Endothelial cell of umbilical vein (primary cell): ENCODE measurements around the gene RAD52. TPM values are rescaled to one million over a fixed set of nuclear protein-coding genes. Genes with fewer than 3 reads are reported as not detected.
A peak's percentile ranks its signal among the peaks of the same experiment; 100 is the strongest.

Experiments
- BruUV-seq: library from RNA; stranded (reverse); fragments of 400-500 nt; replicated peaks from 2 replicates; lab custom pipeline; 2021; lab: Mats Ljungman, UMichigan
- CTCF ChIA-PET: fragments of 300-600, 350-600 bp; sonication (Branson Sonifier 250); formaldehyde crosslinking; loops from one replicate; lab custom pipeline; 2021; ENCODE audit warnings: antibody characterized with exemption, inconsistent platforms; lab: Charles Lee
- POLR2A ChIA-PET: fragments of 300-600, 350-600 bp; sonication (Branson Sonifier 250); formaldehyde crosslinking; loops from one replicate; lab custom pipeline; 2021; ENCODE audit warnings: antibody characterized with exemption, inconsistent platforms; lab: Charles Lee
- DNase-seq: peaks from one replicate; pipeline ENCODE4 v3.0.0-alpha.2; 2011; ENCODE audit warnings: low read depth, low spot score
- FAIRE-seq: peaks from 2 replicates; lab custom pipeline; 2011; peaks lifted over from hg19 to GRCh38; lab: Jason Lieb, UNC
- H2AFZ ChIP-seq: 2 replicates; pipeline ENCODE4 v1.6.0; 2012; ENCODE audit warnings: low read depth, low read length, control low read depth, inconsistent platforms
- H3K27ac ChIP-seq: 2 replicates; pipeline ENCODE4 v1.5.1; 2011; ENCODE audit warnings: low read depth, mild to moderate bottlenecking, control low read depth, low read length, moderate library complexity; ENCODE audit not compliant: insufficient read depth
- H3K27me3 ChIP-seq, 2 experiments: 2 replicates each; pipeline versions ENCODE4 v1.6.0 to v1.6.1; 2011; ENCODE audit warnings: low read length in 2 of 2, mixed read lengths in 1 of 2; ENCODE audit not compliant: control insufficient read depth in 2 of 2, insufficient read depth in 2 of 2
- H3K36me3 ChIP-seq, 2 experiments: 2 replicates in 1 of 2; 3 replicates in 1 of 2; pipeline ENCODE4 v1.5.1; 2011; ENCODE audit warnings: low read length in 2 of 2, mild to moderate bottlenecking in 1 of 2, moderate library complexity in 1 of 2; ENCODE audit not compliant: control insufficient read depth in 2 of 2, insufficient read depth in 2 of 2; ENCODE audit errors: extremely low read depth in 1 of 2
- H3K4me1 ChIP-seq: 3 replicates; pipeline ENCODE4 v1.5.1; 2011; ENCODE audit warnings: mild to moderate bottlenecking, low read length; ENCODE audit not compliant: control insufficient read depth, insufficient read depth; ENCODE audit errors: extremely low read depth
- H3K4me2 ChIP-seq: 2 replicates; pipeline ENCODE4 v1.6.1; 2011; ENCODE audit warnings: low read length, control low read depth, mixed read lengths; ENCODE audit not compliant: insufficient read depth
- H3K4me3 ChIP-seq, 3 experiments: fragments of 200-600 bp in 1 of 3; sonication (generic), shearing (Covaris generic) in 1 of 3; replicated peaks in 1 of 3; 2 replicates each; pipeline ENCODE4 v1.5.1; 2011 to 2016; ENCODE audit warnings: control low read depth in 3 of 3, low read length in 3 of 3, mild to moderate bottlenecking in 2 of 3, inconsistent platforms in 1 of 3, low read depth in 1 of 3, moderate library complexity in 1 of 3; ENCODE audit not compliant: insufficient read depth in 1 of 3
- H3K79me2 ChIP-seq: 2 replicates; pipeline ENCODE4 v1.6.0; 2012; ENCODE audit warnings: low read length, inconsistent platforms; ENCODE audit not compliant: control insufficient read depth, insufficient read depth
- H3K9ac ChIP-seq: replicated peaks from 2 replicates; pipeline ENCODE3; 2011; ENCODE audit warnings: low read length, control low read depth; ENCODE audit not compliant: insufficient read depth; ENCODE audit errors: extremely low read depth
- H3K9me1 ChIP-seq: replicated peaks from 3 replicates; pipeline ENCODE4 v1.6.0; 2011; ENCODE audit warnings: mild to moderate bottlenecking, low read length; ENCODE audit not compliant: control insufficient read depth, insufficient read depth; ENCODE audit errors: extremely low read depth
- H3K9me3 ChIP-seq: replicated peaks from 2 replicates; pipeline ENCODE4 v1.5.1; 2012; ENCODE audit warnings: low read length, inconsistent platforms; ENCODE audit not compliant: control insufficient read depth, insufficient read depth
- H4K20me1 ChIP-seq: replicated peaks from 2 replicates; pipeline ENCODE3; 2011; ENCODE audit warnings: mild to moderate bottlenecking, low read length; ENCODE audit not compliant: control insufficient read depth, insufficient read depth; ENCODE audit errors: extremely low read depth
- EZH2 ChIP-seq: IDR thresholded peaks from 2 replicates; pipeline ENCODE4 v1.6.1; 2012; ENCODE audit warnings: borderline replicate concordance, low read depth, mild to moderate bottlenecking, moderate library complexity, low read length, inconsistent platforms; ENCODE audit not compliant: severe bottlenecking
- FOS ChIP-seq: IDR thresholded peaks from 2 replicates; pipeline ENCODE4 v1.6.1; 2011; ENCODE audit warnings: mild to moderate bottlenecking, low read length, moderate library complexity, borderline replicate concordance; ENCODE audit not compliant: insufficient read depth
- GATA2 ChIP-seq: IDR thresholded peaks from 2 replicates; pipeline ENCODE4 v1.7.0; 2011; ENCODE audit warnings: low read depth, mild to moderate bottlenecking, moderate library complexity, mixed read lengths, low read length; ENCODE audit not compliant: insufficient read length, insufficient read depth
- JUN ChIP-seq: IDR thresholded peaks from 2 replicates; pipeline ENCODE4 v1.6.1; 2011; ENCODE audit warnings: borderline replicate concordance, low read depth; ENCODE audit not compliant: insufficient read length, insufficient read depth
- MYC ChIP-seq: IDR thresholded peaks from one replicate; pipeline ENCODE4 v1.6.1; 2011; ENCODE audit warnings: mild to moderate bottlenecking, low read depth, low read length
- POLR2A ChIP-seq: IDR thresholded peaks from 2 replicates; pipeline ENCODE4 v1.6.1; 2012; ENCODE audit warnings: low read depth, mild to moderate bottlenecking, control low read depth, low read length
- POLR2AphosphoS5 ChIP-seq: IDR thresholded peaks from 2 replicates; pipeline ENCODE4 v1.6.1; 2012; ENCODE audit warnings: low read depth, mild to moderate bottlenecking, control low read depth, low read length, moderate library complexity; ENCODE audit not compliant: insufficient read depth
- dilution Hi-C: fragments of 300-500 bp; cut with MboI; formaldehyde crosslinking; loops from one replicate; pipeline ENCODE4 v1.15.0; 2019; ENCODE audit warnings: low sequenced_read_pairs; ENCODE audit not compliant: extremely low pct_ligation_motif_present
- intact Hi-C: fragments of 100-400 bp; cut with micrococcal nuclease; formaldehyde crosslinking; loops from one replicate; pipeline ENCODE4 v1.10.0; 2022
- polyA plus RNA-seq, 4 experiments: library from polyadenylated mRNA; depleted of rRNA in 3 of 4; stranded (reverse) in 3 of 4; unstranded in 1 of 4; fragments of >200 nt; gene quantifications; 2 replicates each; pipeline versions ENCODE4 v1.2.1 to v1.2.3, GENCODE V29; 2011 to 2012; ENCODE audit warnings: missing spikeins in 1 of 4
- total RNA-seq: library from RNA; stranded (reverse); gene quantifications from 2 replicates; pipeline ENCODE4 v1.2.3, GENCODE V29; 2021
- TF ChIP-seq, protein P1 (sequence below): IDR thresholded peaks from 2 replicates; pipeline ENCODE4 v1.6.1; 2011; ENCODE audit not compliant: insufficient read depth, insufficient read length
- TF ChIP-seq, protein P2 (sequence below), 2 donors: IDR thresholded peaks; 1 replicate in 1 of 2; 2 replicates in 1 of 2; pipeline ENCODE4 v1.5.1; 2011; ENCODE audit warnings: low read length in 2 of 2, mild to moderate bottlenecking in 2 of 2, moderate library complexity in 2 of 2, control low read depth in 1 of 2, inconsistent platforms in 1 of 2, low read depth in 1 of 2; ENCODE audit not compliant: insufficient read depth in 1 of 2; ENCODE audit errors: extremely low read depth in 1 of 2

RAD52 gene
- total and polyA plus RNA-seq, 2 donors (not counting 3 experiments of a cell fraction or from before 2014, with no cell fraction given) = 9.4 to 16.1 TPM

DNA sequence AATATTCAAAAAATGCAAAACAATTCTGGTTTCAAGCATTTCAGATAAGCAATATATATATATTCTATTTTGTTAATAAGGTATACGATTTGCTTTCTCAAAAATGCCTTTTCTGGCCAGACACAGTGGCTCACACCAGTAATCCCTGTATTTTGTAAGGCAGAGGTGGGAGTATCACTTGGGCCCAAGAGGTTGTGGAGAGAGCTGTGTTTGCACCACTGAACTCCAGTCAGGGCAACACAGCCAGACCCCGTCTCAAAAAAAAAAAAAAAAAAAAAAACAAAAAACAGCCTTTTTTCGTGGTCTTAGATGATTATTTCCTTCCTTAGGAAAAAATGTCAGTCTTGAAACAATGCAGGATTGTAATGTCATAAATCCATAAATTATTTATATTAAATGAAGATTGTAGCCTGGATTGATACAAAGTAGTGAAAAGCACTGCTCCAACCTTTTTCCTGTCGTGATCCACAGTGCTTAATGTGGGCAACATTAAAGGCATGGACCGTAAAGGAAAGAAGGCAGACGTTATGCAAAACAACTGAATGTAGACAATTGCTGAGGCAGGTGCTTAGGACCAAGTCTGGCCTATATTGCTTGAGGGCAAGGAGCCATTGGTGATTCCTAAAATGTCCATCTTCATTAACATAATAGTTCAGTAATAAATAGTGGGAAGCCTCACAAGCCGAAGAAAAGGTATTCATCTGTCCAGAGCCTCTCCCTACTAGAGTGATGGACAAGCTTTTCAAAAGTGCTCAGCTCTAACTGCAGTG, 36.8 kb downstream of the RAD52 start:
- Histone ChIP-seq H3K9ac (no peak overlapping the region), H3K79me2 (no peaks in the 10 kb centered on the region), H3K4me2 (no peak overlapping the region), H3K36me3 (peaks cover 21 to 31% of the 10 kb centered on the region in 2 experiments), H3K9me1 (no peaks in the 10 kb centered on the region), H4K20me1 (no peaks in the 10 kb centered on the region), H3K4me3 (no peak overlapping the region), H3K27ac (no peak overlapping the region), H2AFZ (no peak overlapping the region), H3K9me3 (no peaks in the 10 kb centered on the region), H3K27me3 (no peaks in the 10 kb centered on the region), H3K4me1 (peaks cover 29% of the 10 kb centered on the region)
- peak; percentile 56 for FAIRE-seq
- no TSS peak for BruUV-seq
- intact Hi-C loops = loop anchor here (5.0 kb wide), 1 partner anchor 180 kb away; no protein-coding TSS in a partner anchor
- TF ChIP-seq JUN (no peak), POLR2AphosphoS5 (no peak), FOS (no peak), GATA2 (no peak), POLR2A (no peak), MYC (no peak), EZH2 (no peak)
- TF ChIP-seq, protein P1, sequence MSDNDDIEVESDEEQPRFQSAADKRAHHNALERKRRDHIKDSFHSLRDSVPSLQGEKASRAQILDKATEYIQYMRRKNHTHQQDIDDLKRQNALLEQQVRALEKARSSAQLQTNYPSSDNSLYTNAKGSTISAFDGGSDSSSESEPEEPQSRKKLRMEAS = no peak
- TF ChIP-seq, protein P2, sequence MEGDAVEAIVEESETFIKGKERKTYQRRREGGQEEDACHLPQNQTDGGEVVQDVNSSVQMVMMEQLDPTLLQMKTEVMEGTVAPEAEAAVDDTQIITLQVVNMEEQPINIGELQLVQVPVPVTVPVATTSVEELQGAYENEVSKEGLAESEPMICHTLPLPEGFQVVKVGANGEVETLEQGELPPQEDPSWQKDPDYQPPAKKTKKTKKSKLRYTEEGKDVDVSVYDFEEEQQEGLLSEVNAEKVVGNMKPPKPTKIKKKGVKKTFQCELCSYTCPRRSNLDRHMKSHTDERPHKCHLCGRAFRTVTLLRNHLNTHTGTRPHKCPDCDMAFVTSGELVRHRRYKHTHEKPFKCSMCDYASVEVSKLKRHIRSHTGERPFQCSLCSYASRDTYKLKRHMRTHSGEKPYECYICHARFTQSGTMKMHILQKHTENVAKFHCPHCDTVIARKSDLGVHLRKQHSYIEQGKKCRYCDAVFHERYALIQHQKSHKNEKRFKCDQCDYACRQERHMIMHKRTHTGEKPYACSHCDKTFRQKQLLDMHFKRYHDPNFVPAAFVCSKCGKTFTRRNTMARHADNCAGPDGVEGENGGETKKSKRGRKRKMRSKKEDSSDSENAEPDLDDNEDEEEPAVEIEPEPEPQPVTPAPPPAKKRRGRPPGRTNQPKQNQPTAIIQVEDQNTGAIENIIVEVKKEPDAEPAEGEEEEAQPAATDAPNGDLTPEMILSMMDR (IDR thresholded peaks at IDR 0.05; ENCODE audit: extremely low read depth in 1 of 2, insufficient read depth in 1 of 2, low read depth in 1 of 2, low read length in 2 of 2) = no peak
- ChIA-PET CTCF (interaction anchor here (0.7 to 6.0 kb wide), 2 partner anchors 180 to 671 kb away, joined by 4 to 53 read pairs; no protein-coding TSS in a partner anchor), POLR2A (interaction anchor here (0.6 kb wide), 1 partner anchor 132 kb away, joined by 3 read pairs; no protein-coding TSS in a partner anchor)
- dilution Hi-C loops = no loop called here
- DNase-seq = peak; percentile 47
